NCI-H187 (cell line): ENCODE results near the gene RHOBTB3.
A peak's percentile ranks its signal among the peaks of the same experiment; 100 is the strongest.
"Not testable (repeated sequence)": the region's sequence is repeated elsewhere in the genome, so short reads cannot be mapped to it uniquely, and the experiment has no call there.

Experiments
- DNase-seq, 2 experiments: peaks; one replicate each; lab custom pipeline; 2025; lab: John Stamatoyannopoulos, UW

Gene RHOBTB3

GRCh38 chr5:95821110-95822021, 90.2 kb downstream of the RHOBTB3 start:
- DNase-seq = no peak

GRCh38 chr5:95822043-95822541, 91.0 kb downstream of the RHOBTB3 start:
- peak; percentile 33 to 73 for DNase-seq

GRCh38 chr5:95822542-95823181, 91.5 kb downstream of the RHOBTB3 start, which contains the start of gene GLRX:
TSS of gene GLRX (minus strand) at chr5:95822726. CDS start at chr5:95822662, 64 bp downstream.
- peak; percentile 23 to 27 for DNase-seq

- DNase-seq = no peak
These were observed 92.1 kb downstream of the RHOBTB3 start for GRCh38 chr5:95823218-95823737.

GRCh38 chr5:95823738-95824609, 92.8 kb downstream of the RHOBTB3 start:
- DNase-seq = no peak

- DNase-seq = no peak
These were observed 93.6 kb downstream of the RHOBTB3 start for GRCh38 chr5:95824747-95825146.

GRCh38 chr5:95825495-95825894, 94.4 kb downstream of the RHOBTB3 start:
- DNase-seq = no peak

- DNase-seq = no peak
These were observed 96.1 kb downstream of the RHOBTB3 start for GRCh38 chr5:95826949-95827891.

- no peak for DNase-seq
These were observed 96.7 kb downstream of the RHOBTB3 start for GRCh38 chr5:95827892-95828246.

- DNase-seq = no peak
These were observed 99.1 kb downstream of the RHOBTB3 start for GRCh38 chr5:95830226-95830625.

- no peak for DNase-seq
These were observed 101.5 kb downstream of the RHOBTB3 start for GRCh38 chr5:95832664-95833063.

GRCh38 chr5:95835682-95836385, 104.7 kb downstream of the RHOBTB3 start:
- DNase-seq = no peak

GRCh38 chr5:95836544-95836943, 105.4 kb downstream of the RHOBTB3 start:
- DNase-seq = no peak

GRCh38 chr5:95836971-95837370, 105.8 kb downstream of the RHOBTB3 start:
- DNase-seq = not testable (repeated sequence)

- DNase-seq = no peak
These were observed 106.4 kb downstream of the RHOBTB3 start for GRCh38 chr5:95837492-95837891.

- no peak for DNase-seq
These were observed 106.9 kb downstream of the RHOBTB3 start for GRCh38 chr5:95838001-95838520.

- DNase-seq = no peak
These were observed 107.4 kb downstream of the RHOBTB3 start for GRCh38 chr5:95838556-95838955.

GRCh38 chr5:95839658-95840057, 108.5 kb downstream of the RHOBTB3 start:
- DNase-seq = no peak

GRCh38 chr5:95840956-95841705, 110.0 kb downstream of the RHOBTB3 start:
- DNase-seq = no peak
